Caki2 (cell line): ENCODE measurements around the gene COMTD1. TPM values are rescaled to one million over a fixed set of nuclear protein-coding genes. Genes with fewer than 3 reads are reported as not detected.
A peak's percentile ranks its signal among the peaks of the same experiment; 100 is the strongest.

Experiments
- DNase-seq: peaks from one replicate; pipeline ENCODE4 v3.0.0-alpha.2; 2015; ENCODE audit warnings: low read depth
- in situ Hi-C: cut with HindIII; loops from 2 replicates; pipeline ENCODE4 v1.10.0; 2016; ENCODE audit warnings: low sequenced_read_pairs, low pct_unique_long_range_greater_than_20kb, mixed read lengths
- total RNA-seq: library from RNA; depleted of rRNA; stranded (reverse); fragments of >200 nt; shearing (Covaris generic); gene quantifications from 2 replicates; pipeline ENCODE4 v1.2.3, GENCODE V29; 2014; ENCODE audit warnings: low replicate concordance; rRNA removed

COMTD1 gene
- 72.8 and 74.2 TPM in 2 replicates for total RNA-seq

- in situ Hi-C loops, result no loop called here
- peak; percentile 90 for DNase-seq
These were observed at the start of gene COMTD1 for GRCh38 chr10:75235375-75236177. Gene COMTD1, minus strand, starts transcription at chr10:75235957. Its CDS starts 29 bp downstream, at chr10:75235928.

GRCh38 chr10:75283671-75284470 lies 48.1 kb upstream of the COMTD1 start:
- no peak for DNase-seq

GRCh38 chr10:75283078-75283670 lies 47.4 kb upstream of the COMTD1 start:
- in situ Hi-C loops, result no loop called here
- DNase-seq, result no peak

More at GRCh38 chr10:75283671-75284470, 48.1 kb upstream of the COMTD1 start:
- in situ Hi-C loops, result no loop called here

- DNase-seq, result no peak
- in situ Hi-C loops, result no loop called here
These were observed 46.2 kb upstream of the COMTD1 start for GRCh38 chr10:75281974-75282373.

GRCh38 chr10:75280236-75280635 lies 44.5 kb upstream of the COMTD1 start:
- in situ Hi-C loops, result no loop called here
- no peak for DNase-seq

GRCh38 chr10:75276069-75276872 lies 40.5 kb upstream of the COMTD1 start:
- in situ Hi-C loops, result no loop called here
- no peak for DNase-seq

- in situ Hi-C loops, result no loop called here
These were observed 37.1 kb upstream of the COMTD1 start for GRCh38 chr10:75272896-75273295.

GRCh38 chr10:75272094-75272493 lies 36.3 kb upstream of the COMTD1 start:
- in situ Hi-C loops, result no loop called here
- no peak for DNase-seq

More at GRCh38 chr10:75272896-75273295, 37.1 kb upstream of the COMTD1 start:
- peak; percentile 30 for DNase-seq

GRCh38 chr10:75269605-75270004 lies 33.8 kb upstream of the COMTD1 start:
- no peak for DNase-seq
- in situ Hi-C loops, result no loop called here

- in situ Hi-C loops, result no loop called here
- no peak for DNase-seq
These were observed 31.2 kb upstream of the COMTD1 start for GRCh38 chr10:75266945-75267344.

GRCh38 chr10:75265856-75266255 lies 30.1 kb upstream of the COMTD1 start:
- no peak for DNase-seq

GRCh38 chr10:75263806-75264205 lies 28.0 kb upstream of the COMTD1 start:
- in situ Hi-C loops, result no loop called here
- DNase-seq, result no peak

More at GRCh38 chr10:75265856-75266255, 30.1 kb upstream of the COMTD1 start:
- in situ Hi-C loops, result no loop called here

- in situ Hi-C loops, result no loop called here
- no peak for DNase-seq
These were observed 26.3 kb upstream of the COMTD1 start for GRCh38 chr10:75261813-75262705.

GRCh38 chr10:75260990-75261389 lies 25.2 kb upstream of the COMTD1 start:
- DNase-seq, result no peak
- in situ Hi-C loops, result no loop called here

GRCh38 chr10:75254739-75255138 lies 19.0 kb upstream of the COMTD1 start:
- DNase-seq, result no peak
- in situ Hi-C loops, result no loop called here

GRCh38 chr10:75253281-75254220 lies 17.8 kb upstream of the COMTD1 start:
- DNase-seq, result no peak
- in situ Hi-C loops, result no loop called here
